Naive thymus-derived CD4-positive, alpha-beta T cell (primary cell): ENCODE results near the gene MGAT3. TPM values are rescaled to one million over a fixed set of nuclear protein-coding genes. Genes with fewer than 3 reads are reported as not detected.

Experiments used
- ATAC-seq: fragments of 150-1000 bp; cut with Tn5 transposase; 2 replicates; pipeline ENCODE4 v1.10.0; 2021; ENCODE audit warnings: mild to moderate bottlenecking, moderate library complexity
- CTCF ChIA-PET: fragments of 350-600 bp; sonication (Branson Sonifier 250); formaldehyde crosslinking; loops from one replicate; lab custom pipeline; 2021; ENCODE audit warnings: antibody characterized with exemption; lab: Charles Lee
- POLR2A ChIA-PET: fragments of 350-600 bp; sonication (Branson Sonifier 250); formaldehyde crosslinking; loops from one replicate; lab custom pipeline; 2021; ENCODE audit warnings: antibody characterized with exemption, inconsistent platforms; lab: Charles Lee
- DNase-seq, 9 donors: peaks; one replicate each; pipeline versions ENCODE4 v3.0.0 to v3.0.0-alpha.2; 2020 to 2022; ENCODE audit warnings: mixed read lengths in 1 of 9
- H3K27ac ChIP-seq: one replicate; pipeline ENCODE4 v1.7.0; 2013; ENCODE audit warnings: mild to moderate bottlenecking, low read depth, low read length, moderate library complexity
- H3K27me3 ChIP-seq, 2 donors: one replicate each; pipeline ENCODE4 v1.7.0; 2013; ENCODE audit warnings: low read length in 2 of 2, mild to moderate bottlenecking in 2 of 2, moderate library complexity in 2 of 2; ENCODE audit not compliant: control insufficient read depth in 2 of 2, insufficient read depth in 2 of 2
- H3K36me3 ChIP-seq, 3 experiments: 1 replicate in 2 of 3; 2 replicates in 1 of 3; pipeline ENCODE4 v1.7.0; 2013; ENCODE audit warnings: low read length in 3 of 3, mild to moderate bottlenecking in 3 of 3, moderate library complexity in 1 of 3; ENCODE audit not compliant: insufficient read depth in 3 of 3, control insufficient read depth in 2 of 3
- H3K4me1 ChIP-seq, 2 donors: one replicate each; pipeline ENCODE4 v1.7.0; 2013; ENCODE audit warnings: low read length in 2 of 2, mild to moderate bottlenecking in 2 of 2, moderate library complexity in 1 of 2; ENCODE audit not compliant: control insufficient read depth in 2 of 2, insufficient read depth in 2 of 2
- H3K4me3 ChIP-seq: 2 replicates; pipeline ENCODE4 v1.7.0; 2013; ENCODE audit warnings: mild to moderate bottlenecking, low read length
- H3K9me3 ChIP-seq, 3 experiments: 1 replicate in 2 of 3; 2 replicates in 1 of 3; pipeline ENCODE4 v1.7.0; 2013; ENCODE audit warnings: low read length in 3 of 3; ENCODE audit not compliant: control insufficient read depth in 2 of 3
- H3K27ac Mint-ChIP-seq, 9 donors: one replicate each; pipeline ENCODE4 v1.8.0; 2020 to 2022; ENCODE audit warnings: mixed read lengths in 9 of 9, mild to moderate bottlenecking in 8 of 9, moderate library complexity in 5 of 9, inconsistent platforms in 2 of 9
- H3K27me3 Mint-ChIP-seq, 5 donors: one replicate each; pipeline ENCODE4 v1.8.0; 2021 to 2022; ENCODE audit warnings: mixed read lengths in 5 of 5, mild to moderate bottlenecking in 1 of 5
- H3K36me3 Mint-ChIP-seq, 5 donors: one replicate each; pipeline ENCODE4 v1.8.0; 2020 to 2022; ENCODE audit warnings: mixed read lengths in 5 of 5, mild to moderate bottlenecking in 3 of 5, inconsistent platforms in 1 of 5
- H3K4me1 Mint-ChIP-seq, 7 donors: one replicate each; pipeline ENCODE4 v1.8.0; 2020 to 2022; ENCODE audit warnings: mixed read lengths in 7 of 7, mild to moderate bottlenecking in 3 of 7, inconsistent platforms in 1 of 7
- H3K4me3 Mint-ChIP-seq, 10 donors: one replicate each; pipeline ENCODE4 v1.8.0; 2020 to 2022; ENCODE audit warnings: mild to moderate bottlenecking in 10 of 10, mixed read lengths in 10 of 10, moderate library complexity in 6 of 10, inconsistent platforms in 2 of 10
- H3K9me3 Mint-ChIP-seq, 11 donors: one replicate each; pipeline ENCODE4 v1.8.0; 2020 to 2022; ENCODE audit warnings: mixed read lengths in 11 of 11, mild to moderate bottlenecking in 4 of 11, inconsistent platforms in 1 of 11, moderate library complexity in 1 of 11
- intact Hi-C, 2 donors: fragments of 100-400 bp; cut with micrococcal nuclease; formaldehyde crosslinking; loops; one replicate each; pipeline ENCODE4 v1.15.1; 2023
- polyA plus RNA-seq, 2 donors: library from polyadenylated mRNA; unstranded; fragments of 300-500 nt; fragmentation: Illumina TruSeq; gene quantifications; one replicate each; pipeline ENCODE4 v1.2.3, GENCODE V29; 2021
- total RNA-seq, 6 experiments: library from RNA in 5 of 6; stranded (reverse) in 5 of 6; gene quantifications; 1 replicate in 5 of 6; 2 replicates in 1 of 6; pipeline ENCODE4 v1.2.3 and lab custom pipeline; 2021 to 2026

Gene MGAT3
- total and polyA plus RNA-seq, 7 experiments from 2014 or later, result 0.57 to 3.2 (median 1.0) TPM; not detected in 2

- Mint-ChIP-seq H3K36me3 (peaks cover 0 to 9% (median 0%) of the 10 kb centered on the region in 5 donors), H3K27me3 (peaks cover under 1 to 17% (median 7%) of the 10 kb centered on the region in 5 donors), H3K4me1 (peaks cover 22 to 33% (median 27%) of the 10 kb centered on the region in 7 donors), H3K4me3 (no peak overlapping the region), H3K9me3 (peaks cover 0 to 2% (median 0%) of the 10 kb centered on the region in 11 donors), H3K27ac (peak overlapping the region in 1 of 9 donors; percentile 41)
- Histone ChIP-seq H3K4me3 (no peak overlapping the region), H3K36me3 (no peaks in the 10 kb centered on the region), H3K9me3 (no peaks in the 10 kb centered on the region), H3K27me3 (no peaks in the 10 kb centered on the region), H3K4me1 (peaks cover 5 to 35% of the 10 kb centered on the region in 2 donors), H3K27ac (no peak overlapping the region)
- ATAC-seq (no peak), DNase-seq (no peak)
- ChIA-PET POLR2A (no interaction called here), CTCF (no interaction called here)
- intact Hi-C loops, result loop anchor here in 1 of 2 donors (1.0 kb wide), 1 partner anchor 12 kb away; no protein-coding TSS in a partner anchor
Measured at GRCh38 chr22:39450258-39450955, 6.4 kb upstream of the MGAT3 start.

GRCh38 chr22:39452740-39453040, 4.1 kb upstream of the MGAT3 start:
- intact Hi-C loops, result no loop called here
- CTCF ChIA-PET, result no interaction called here
- POLR2A ChIA-PET, result interaction anchor here (0.7 kb wide), 1 partner anchor 161 kb away, joined by 3 read pairs; no protein-coding TSS in a partner anchor
- Mint-ChIP-seq H3K4me1 (peaks cover 19 to 34% (median 26%) of the 10 kb centered on the region in 7 donors), H3K9me3 (peaks cover 0 to 7% (median 0%) of the 10 kb centered on the region in 11 donors), H3K27me3 (peaks cover 7 to 30% (median 14%) of the 10 kb centered on the region in 5 donors), H3K4me3 (no peak overlapping the region), H3K27ac (no peak overlapping the region), H3K36me3 (peaks cover 0 to 14% (median 0%) of the 10 kb centered on the region in 5 donors)
- Histone ChIP-seq H3K27ac (no peak overlapping the region), H3K27me3 (no peaks in the 10 kb centered on the region), H3K4me1 (peaks cover 8 to 20% of the 10 kb centered on the region in 2 donors), H3K4me3 (no peak overlapping the region), H3K36me3 (no peaks in the 10 kb centered on the region), H3K9me3 (no peaks in the 10 kb centered on the region)
- no peak for DNase-seq
- peak; percentile 78 for ATAC-seq

GRCh38 chr22:39453765-39454378, 2.9 kb upstream of the MGAT3 start:
- Histone ChIP-seq H3K4me3 (no peak overlapping the region), H3K27me3 (peaks cover 0 to 9% of the 10 kb centered on the region in 2 donors), H3K9me3 (no peaks in the 10 kb centered on the region), H3K36me3 (no peaks in the 10 kb centered on the region), H3K27ac (no peak overlapping the region), H3K4me1 (peaks cover 8 to 20% of the 10 kb centered on the region in 2 donors)
- CTCF ChIA-PET, result no interaction called here
- DNase-seq (no peak), ATAC-seq (no peak)
- POLR2A ChIA-PET, result no interaction called here
- Mint-ChIP-seq H3K36me3 (peaks cover 0 to 16% (median 4%) of the 10 kb centered on the region in 5 donors), H3K27me3 (peaks cover 16 to 40% (median 23%) of the 10 kb centered on the region in 5 donors), H3K4me3 (peak overlapping the region in 2 of 10 donors; percentile 29 to 33), H3K27ac (peak overlapping the region in 1 of 9 donors; percentile 17), H3K9me3 (peaks cover 0 to 7% (median 0%) of the 10 kb centered on the region in 11 donors), H3K4me1 (peaks cover 26 to 39% (median 32%) of the 10 kb centered on the region in 7 donors)
- intact Hi-C loops, result no loop called here

- no peaks in the 10 kb centered on the region for H3K9me3 ChIP-seq
- H3K4me3 ChIP-seq, result no peak overlapping the region
- peaks cover 25 to 33% (median 31%) of the 10 kb centered on the region in 7 donors for H3K4me1 Mint-ChIP-seq
- peaks cover 0 to 7% (median 0%) of the 10 kb centered on the region in 11 donors for H3K9me3 Mint-ChIP-seq
- H3K27me3 Mint-ChIP-seq, result peaks cover 21 to 46% (median 26%) of the 10 kb centered on the region in 5 donors
- H3K27me3 ChIP-seq, result peaks cover 0 to 11% of the 10 kb centered on the region in 2 donors
- intact Hi-C loops, result no loop called here
- ChIA-PET POLR2A (no interaction called here), CTCF (interaction anchor here (0.6 kb wide), 1 partner anchor 118 kb away, joined by 3 read pairs; no protein-coding TSS in a partner anchor)
- DNase-seq, result no peak
- no peak overlapping the region for H3K27ac ChIP-seq
- peaks cover 8 to 15% of the 10 kb centered on the region in 2 donors for H3K4me1 ChIP-seq
- peaks cover 0 to 16% (median 4%) of the 10 kb centered on the region in 5 donors for H3K36me3 Mint-ChIP-seq
- no peaks in the 10 kb centered on the region for H3K36me3 ChIP-seq
- peak; percentile 57 for ATAC-seq
- peak overlapping the region in 1 of 9 donors; percentile 50 for H3K27ac Mint-ChIP-seq
- H3K4me3 Mint-ChIP-seq, result peak overlapping the region in 1 of 10 donors; percentile 85
Measured at GRCh38 chr22:39454385-39454871, 2.4 kb upstream of the MGAT3 start.

GRCh38 chr22:39457198-39457555, 365 bp downstream of the MGAT3 start:
- Mint-ChIP-seq H3K27me3 (peaks cover 30 to 58% (median 33%) of the 10 kb centered on the region in 5 donors), H3K36me3 (peaks cover 0 to 16% (median 6%) of the 10 kb centered on the region in 5 donors), H3K4me1 (peaks cover 17 to 24% (median 22%) of the 10 kb centered on the region in 7 donors), H3K4me3 (no peak overlapping the region), H3K27ac (no peak overlapping the region), H3K9me3 (peaks cover 0 to 7% (median 0%) of the 10 kb centered on the region in 11 donors)
- ChIA-PET CTCF (no interaction called here), POLR2A (no interaction called here)
- peak; percentile 17 for ATAC-seq
- H3K27me3 ChIP-seq, result peaks cover 0 to 11% of the 10 kb centered on the region in 2 donors
- H3K4me3 ChIP-seq, result no peak overlapping the region
- no peaks in the 10 kb centered on the region for H3K9me3 ChIP-seq
- peaks cover 8 to 9% of the 10 kb centered on the region in 2 donors for H3K4me1 ChIP-seq
- no peak for DNase-seq
- H3K36me3 ChIP-seq, result no peaks in the 10 kb centered on the region
- intact Hi-C loops, result no loop called here
- H3K27ac ChIP-seq, result no peak overlapping the region

- Histone ChIP-seq H3K9me3 (no peaks in the 10 kb centered on the region), H3K4me1 (peaks cover 8 to 9% of the 10 kb centered on the region in 2 donors), H3K36me3 (no peaks in the 10 kb centered on the region), H3K4me3 (peak overlapping the region; percentile 13), H3K27ac (no peak overlapping the region), H3K27me3 (peaks cover 0 to 11% of the 10 kb centered on the region in 2 donors)
- intact Hi-C loops, result no loop called here
- peaks cover 0 to 16% (median 6%) of the 10 kb centered on the region in 5 donors for H3K36me3 Mint-ChIP-seq
- ATAC-seq, result no peak
- peak overlapping the region; percentile 39 to 82 (median 58) for H3K4me3 Mint-ChIP-seq
- DNase-seq, result peak in 2 of 9 donors; percentile 16 to 22
- ChIA-PET POLR2A (no interaction called here), CTCF (no interaction called here)
- H3K27ac Mint-ChIP-seq, result peak overlapping the region in 3 of 9 donors; percentile 32 to 56 (median 33)
- H3K9me3 Mint-ChIP-seq, result peaks cover 0 to 7% (median 0%) of the 10 kb centered on the region in 11 donors
- H3K4me1 Mint-ChIP-seq, result peaks cover 17 to 24% (median 20%) of the 10 kb centered on the region in 7 donors
- peaks cover 30 to 58% (median 33%) of the 10 kb centered on the region in 5 donors for H3K27me3 Mint-ChIP-seq
Measured at GRCh38 chr22:39457556-39458443, 988 bp downstream of the MGAT3 start.
